Measurements from ENCODE around the gene CLDN9. TPM values are rescaled to one million over a fixed set of nuclear protein-coding genes. Genes with fewer than 3 reads are reported as not detected.
A peak's percentile ranks its signal among the peaks of the same experiment; 100 is the strongest.

CLDN9 gene
- total and polyA plus RNA-seq, 9 of the 15 experiments (the other 6 are each of a cell fraction or from before 2014, with no cell fraction given), result 0.12 to 0.44 (median 0.22) TPM; not detected in 4

DNA sequence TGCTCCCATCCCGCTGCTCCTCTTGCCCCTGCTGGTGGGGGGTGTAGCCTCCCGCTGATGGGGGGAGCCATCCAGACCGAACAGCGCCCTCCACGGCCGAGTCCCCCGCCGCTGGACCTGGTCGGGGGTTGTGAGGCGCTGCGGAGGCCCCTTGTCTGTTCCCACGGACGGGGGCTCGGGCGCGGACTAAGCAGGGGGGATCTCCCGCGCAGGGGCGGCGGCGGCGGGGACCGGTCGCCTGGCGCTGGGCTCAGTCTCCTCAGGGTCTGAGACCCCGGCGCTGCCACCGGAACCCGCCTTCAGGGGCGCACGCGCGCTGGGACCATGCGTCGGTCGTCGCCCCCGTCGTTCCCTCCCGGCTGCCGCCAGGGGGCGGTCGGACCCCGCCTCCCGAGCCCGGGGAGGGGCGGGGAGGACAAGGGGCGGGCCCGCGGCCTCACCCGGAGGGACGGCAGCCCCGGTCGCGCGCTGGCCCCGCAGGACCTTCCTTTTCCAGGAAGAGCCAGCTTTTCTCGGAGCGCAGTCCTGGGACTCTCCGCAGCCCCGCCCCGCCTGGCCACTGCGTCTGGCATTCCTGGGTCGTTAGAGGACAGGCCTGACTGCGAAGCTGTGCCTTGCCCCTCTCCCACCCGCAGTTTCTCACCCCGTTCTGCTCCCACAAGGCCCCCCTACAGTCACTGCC, 46.5 kb downstream of the CLDN9 start (continued):
- TF ChIP-seq PHF8 (IDR thresholded peaks at IDR 0.05; ENCODE audit: borderline replicate concordance, low read length), result peak; percentile 77; the same call in 1 of the 2 replicates
- TF ChIP-seq ZBTB33 (CRISPR knock-in tag; IDR thresholded peaks at IDR 0.05), result peak; percentile 53
- TF ChIP-seq SOX6 (IDR thresholded peaks at IDR 0.05), result 0 out of 2 replicates have a peak, but pooled peaks have one; percentile 40
- TF ChIP-seq, protein P1, sequence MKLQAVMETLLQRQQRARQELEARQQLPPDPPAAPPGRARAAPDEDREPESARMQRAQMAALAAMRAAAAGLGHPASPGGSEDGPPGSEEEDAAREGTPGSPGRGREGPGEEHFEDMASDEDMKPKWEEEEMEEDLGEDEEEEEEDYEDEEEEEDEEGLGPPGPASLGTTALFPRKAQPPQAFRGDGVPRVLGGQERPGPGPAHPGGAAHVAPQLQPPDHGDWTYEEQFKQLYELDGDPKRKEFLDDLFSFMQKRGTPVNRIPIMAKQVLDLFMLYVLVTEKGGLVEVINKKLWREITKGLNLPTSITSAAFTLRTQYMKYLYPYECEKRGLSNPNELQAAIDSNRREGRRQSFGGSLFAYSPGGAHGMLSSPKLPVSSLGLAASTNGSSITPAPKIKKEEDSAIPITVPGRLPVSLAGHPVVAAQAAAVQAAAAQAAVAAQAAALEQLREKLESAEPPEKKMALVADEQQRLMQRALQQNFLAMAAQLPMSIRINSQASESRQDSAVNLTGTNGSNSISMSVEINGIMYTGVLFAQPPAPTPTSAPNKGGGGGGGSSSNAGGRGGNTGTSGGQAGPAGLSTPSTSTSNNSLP (IDR thresholded peaks at IDR 0.05; ENCODE audit: borderline replicate concordance, low read depth, low read length), result no peak
- peak; percentile 59; the same call in 1 of the 2 replicates for TF ChIP-seq SUPT5H (IDR thresholded peaks at IDR 0.05)
- TF ChIP-seq, protein P2, sequence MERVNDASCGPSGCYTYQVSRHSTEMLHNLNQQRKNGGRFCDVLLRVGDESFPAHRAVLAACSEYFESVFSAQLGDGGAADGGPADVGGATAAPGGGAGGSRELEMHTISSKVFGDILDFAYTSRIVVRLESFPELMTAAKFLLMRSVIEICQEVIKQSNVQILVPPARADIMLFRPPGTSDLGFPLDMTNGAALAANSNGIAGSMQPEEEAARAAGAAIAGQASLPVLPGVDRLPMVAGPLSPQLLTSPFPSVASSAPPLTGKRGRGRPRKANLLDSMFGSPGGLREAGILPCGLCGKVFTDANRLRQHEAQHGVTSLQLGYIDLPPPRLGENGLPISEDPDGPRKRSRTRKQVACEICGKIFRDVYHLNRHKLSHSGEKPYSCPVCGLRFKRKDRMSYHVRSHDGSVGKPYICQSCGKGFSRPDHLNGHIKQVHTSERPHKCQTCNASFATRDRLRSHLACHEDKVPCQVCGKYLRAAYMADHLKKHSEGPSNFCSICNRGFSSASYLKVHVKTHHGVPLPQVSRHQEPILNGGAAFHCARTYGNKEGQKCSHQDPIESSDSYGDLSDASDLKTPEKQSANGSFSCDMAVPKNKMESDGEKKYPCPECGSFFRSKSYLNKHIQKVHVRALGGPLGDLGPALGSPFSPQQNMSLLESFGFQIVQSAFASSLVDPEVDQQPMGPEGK (CRISPR knock-in tag; IDR thresholded peaks at IDR 0.05; ENCODE audit: borderline replicate concordance), result no peak
- peak; percentile 55; the same call in 1 of the 2 replicates for TF ChIP-seq FOXP1 (CRISPR knock-in tag; IDR thresholded peaks at IDR 0.05)
- TF ChIP-seq MNT (conservative IDR thresholded peaks at IDR 0.05), result peak in 1 of 2 experiments; percentile 84; a peak in 2 of 4 replicates
- peak; percentile 70; the same call in 1 of the 2 replicates for TF ChIP-seq ESRRA (IDR thresholded peaks at IDR 0.05; ENCODE audit: borderline replicate concordance, low read depth)
- TF ChIP-seq NKRF (IDR thresholded peaks at IDR 0.05; ENCODE audit: borderline replicate concordance), result peak; percentile 46; the same call in 1 of the 2 replicates
- TF ChIP-seq MCM7 (IDR thresholded peaks at IDR 0.05), result no peak
- no peak for TF ChIP-seq ZKSCAN8 (CRISPR knock-in tag; IDR thresholded peaks at IDR 0.05)
